HG03135 (cell line): ENCODE results near the gene ADCY7.

Source experiments
- ATAC-seq: cut with Tn5 transposase; IDR thresholded peaks from one replicate; pipeline ENCODE4 v1.9.1; 2021; ENCODE audit warnings: mild to moderate bottlenecking, moderate library complexity; ENCODE audit not compliant: unreplicated experiment

Gene ADCY7

GRCh38 chr16:50365791-50366575 lies 99.6 kb downstream of the ADCY7 start:
- ATAC-seq: no peak
